Hepatocyte (in vitro differentiated cells): ENCODE measurements around the gene CRHR1.

Experiments used
- EZH2 ChIP-seq: fragments of 200-600 bp; sonication (generic); IDR thresholded peaks from 2 replicates; pipeline ENCODE4 v1.6.1; 2016; ENCODE audit warnings: antibody characterized with exemption, mild to moderate bottlenecking, borderline replicate concordance
- EZH2phosphoT487 ChIP-seq: fragments of 200-600 bp; sonication (generic); IDR thresholded peaks from one replicate; pipeline ENCODE4 v1.6.1; 2018; ENCODE audit warnings: antibody characterized with exemption, mild to moderate bottlenecking, low read depth, moderate library complexity; ENCODE audit not compliant: unreplicated experiment, severe bottlenecking
- TF ChIP-seq, protein P1 (sequence below): fragments of 200-600 bp; sonication (generic); IDR thresholded peaks from 2 replicates; pipeline ENCODE4 v1.5.1; 2016; ENCODE audit warnings: antibody characterized with exemption, mild to moderate bottlenecking; ENCODE audit not compliant: poor library complexity

DNA sequence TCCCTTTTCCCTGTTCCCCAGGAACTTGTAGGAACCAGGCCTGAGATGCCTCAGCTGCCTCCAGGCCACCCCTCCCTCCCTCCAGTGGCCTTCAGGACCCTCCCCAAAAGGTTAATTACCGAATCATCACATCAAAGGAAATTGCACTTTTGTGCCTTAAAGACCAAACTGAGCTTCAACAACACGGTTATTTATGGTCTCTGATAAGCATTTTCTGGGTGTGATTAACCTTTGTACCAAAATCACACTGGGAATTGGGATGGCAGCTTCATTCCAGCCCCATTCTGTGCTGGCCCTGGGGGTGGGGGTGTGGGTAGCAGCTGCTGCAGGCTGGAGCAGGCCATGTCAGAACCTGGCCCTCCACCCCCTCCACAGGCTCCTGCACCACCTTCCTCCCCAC is 16.7 kb downstream of the CRHR1 start:
- TF ChIP-seq, protein P1, sequence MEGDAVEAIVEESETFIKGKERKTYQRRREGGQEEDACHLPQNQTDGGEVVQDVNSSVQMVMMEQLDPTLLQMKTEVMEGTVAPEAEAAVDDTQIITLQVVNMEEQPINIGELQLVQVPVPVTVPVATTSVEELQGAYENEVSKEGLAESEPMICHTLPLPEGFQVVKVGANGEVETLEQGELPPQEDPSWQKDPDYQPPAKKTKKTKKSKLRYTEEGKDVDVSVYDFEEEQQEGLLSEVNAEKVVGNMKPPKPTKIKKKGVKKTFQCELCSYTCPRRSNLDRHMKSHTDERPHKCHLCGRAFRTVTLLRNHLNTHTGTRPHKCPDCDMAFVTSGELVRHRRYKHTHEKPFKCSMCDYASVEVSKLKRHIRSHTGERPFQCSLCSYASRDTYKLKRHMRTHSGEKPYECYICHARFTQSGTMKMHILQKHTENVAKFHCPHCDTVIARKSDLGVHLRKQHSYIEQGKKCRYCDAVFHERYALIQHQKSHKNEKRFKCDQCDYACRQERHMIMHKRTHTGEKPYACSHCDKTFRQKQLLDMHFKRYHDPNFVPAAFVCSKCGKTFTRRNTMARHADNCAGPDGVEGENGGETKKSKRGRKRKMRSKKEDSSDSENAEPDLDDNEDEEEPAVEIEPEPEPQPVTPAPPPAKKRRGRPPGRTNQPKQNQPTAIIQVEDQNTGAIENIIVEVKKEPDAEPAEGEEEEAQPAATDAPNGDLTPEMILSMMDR: no peak
- TF ChIP-seq EZH2phosphoT487 (no peak), EZH2 (no peak)
